Measurements from ENCODE around the gene AP3B1.

AP3B1 gene

GRCh38 chr5:78294248-78295034 lies at the start of gene AP3B1:
Gene AP3B1, minus strand, starts transcription at chr5:78294698. Its CDS starts 119 bp downstream, at chr5:78294579.
- Histone ChIP-seq H3K9me3 (ENCODE audit: low read length) (no peaks in the 10 kb centered on the region), H3K36me3 (ENCODE audit: insufficient read depth, low read length) (peaks cover 5% of the 10 kb centered on the region), H3K4me3 (ENCODE audit: low read length) (peak within 1 kb of the TSS; percentile 80), H2AFZ (ENCODE audit: low read depth, low read length) (peak within 1 kb of the TSS; percentile 99), H3K27me3 (ENCODE audit: insufficient read depth, low read length) (no peaks in the 10 kb centered on the region), H3K4me1 (ENCODE audit: insufficient read depth, low read length) (peaks cover 13% of the 10 kb centered on the region)

- no peaks in the 10 kb centered on the region for H3K36me3 ChIP-seq (ENCODE audit: insufficient read depth, low read length)
- no peak overlapping the region for H3K4me3 ChIP-seq (ENCODE audit: low read length)
- peaks cover 8% of the 10 kb centered on the region for H3K4me1 ChIP-seq (ENCODE audit: insufficient read depth, low read length)
- H3K27me3 ChIP-seq (ENCODE audit: insufficient read depth, low read length), result no peaks in the 10 kb centered on the region
- H3K9me3 ChIP-seq (ENCODE audit: low read length), result peaks cover 5% of the 10 kb centered on the region
- H2AFZ ChIP-seq (ENCODE audit: low read depth, low read length), result no peak overlapping the region
Observed at GRCh38 chr5:78341440-78341839, 46.9 kb upstream of the AP3B1 start.

- no peaks in the 10 kb centered on the region for H3K36me3 ChIP-seq (ENCODE audit: insufficient read depth, low read length)
- no peak overlapping the region for H2AFZ ChIP-seq (ENCODE audit: low read depth, low read length)
- peaks cover 8% of the 10 kb centered on the region for H3K4me1 ChIP-seq (ENCODE audit: insufficient read depth, low read length)
Observed at GRCh38 chr5:78339617-78340436, 45.3 kb upstream of the AP3B1 start.

GRCh38 chr5:78336698-78337097 lies 42.2 kb upstream of the AP3B1 start:
- H3K27me3 ChIP-seq (ENCODE audit: insufficient read depth, low read length), result no peaks in the 10 kb centered on the region
- no peaks in the 10 kb centered on the region for H3K36me3 ChIP-seq (ENCODE audit: insufficient read depth, low read length)
- no peak overlapping the region for H3K4me3 ChIP-seq (ENCODE audit: low read length)
- H2AFZ ChIP-seq (ENCODE audit: low read depth, low read length), result no peak overlapping the region
- peaks cover 5% of the 10 kb centered on the region for H3K9me3 ChIP-seq (ENCODE audit: low read length)
- peaks cover 8% of the 10 kb centered on the region for H3K4me1 ChIP-seq (ENCODE audit: insufficient read depth, low read length)

More at GRCh38 chr5:78339617-78340436, 45.3 kb upstream of the AP3B1 start:
- H3K4me3 ChIP-seq (ENCODE audit: low read length), result no peak overlapping the region
- H3K9me3 ChIP-seq (ENCODE audit: low read length), result peaks cover 5% of the 10 kb centered on the region
- no peaks in the 10 kb centered on the region for H3K27me3 ChIP-seq (ENCODE audit: insufficient read depth, low read length)

- Histone ChIP-seq H3K4me3 (ENCODE audit: low read length) (no peak overlapping the region), H3K27me3 (ENCODE audit: insufficient read depth, low read length) (no peaks in the 10 kb centered on the region), H3K9me3 (ENCODE audit: low read length) (peaks cover 5% of the 10 kb centered on the region), H3K36me3 (ENCODE audit: insufficient read depth, low read length) (no peaks in the 10 kb centered on the region), H2AFZ (ENCODE audit: low read depth, low read length) (no peak overlapping the region), H3K4me1 (ENCODE audit: insufficient read depth, low read length) (peaks cover 3% of the 10 kb centered on the region)
Observed at GRCh38 chr5:78335976-78336375, 41.5 kb upstream of the AP3B1 start.

- no peaks in the 10 kb centered on the region for H3K4me1 ChIP-seq (ENCODE audit: insufficient read depth, low read length)
- H2AFZ ChIP-seq (ENCODE audit: low read depth, low read length), result no peak overlapping the region
- H3K27me3 ChIP-seq (ENCODE audit: insufficient read depth, low read length), result no peaks in the 10 kb centered on the region
- no peaks in the 10 kb centered on the region for H3K36me3 ChIP-seq (ENCODE audit: insufficient read depth, low read length)
- peaks cover 5% of the 10 kb centered on the region for H3K9me3 ChIP-seq (ENCODE audit: low read length)
- H3K4me3 ChIP-seq (ENCODE audit: low read length), result no peak overlapping the region
Observed at GRCh38 chr5:78334811-78335210, 40.3 kb upstream of the AP3B1 start.

- Histone ChIP-seq H2AFZ (ENCODE audit: low read depth, low read length) (no peak overlapping the region), H3K9me3 (ENCODE audit: low read length) (no peaks in the 10 kb centered on the region), H3K4me1 (ENCODE audit: insufficient read depth, low read length) (no peaks in the 10 kb centered on the region), H3K4me3 (ENCODE audit: low read length) (no peak overlapping the region), H3K27me3 (ENCODE audit: insufficient read depth, low read length) (no peaks in the 10 kb centered on the region), H3K36me3 (ENCODE audit: insufficient read depth, low read length) (no peaks in the 10 kb centered on the region)
Observed at GRCh38 chr5:78331523-78332080, 37.1 kb upstream of the AP3B1 start.

GRCh38 chr5:78328585-78329173 lies 34.2 kb upstream of the AP3B1 start:
- H3K27me3 ChIP-seq (ENCODE audit: insufficient read depth, low read length), result no peaks in the 10 kb centered on the region
- no peaks in the 10 kb centered on the region for H3K9me3 ChIP-seq (ENCODE audit: low read length)
- no peaks in the 10 kb centered on the region for H3K4me1 ChIP-seq (ENCODE audit: insufficient read depth, low read length)
- H3K36me3 ChIP-seq (ENCODE audit: insufficient read depth, low read length), result no peaks in the 10 kb centered on the region
- no peak overlapping the region for H3K4me3 ChIP-seq (ENCODE audit: low read length)
- no peak overlapping the region for H2AFZ ChIP-seq (ENCODE audit: low read depth, low read length)

GRCh38 chr5:78327761-78328510 lies 33.4 kb upstream of the AP3B1 start:
- no peaks in the 10 kb centered on the region for H3K27me3 ChIP-seq (ENCODE audit: insufficient read depth, low read length)
- no peak overlapping the region for H2AFZ ChIP-seq (ENCODE audit: low read depth, low read length)
- no peaks in the 10 kb centered on the region for H3K9me3 ChIP-seq (ENCODE audit: low read length)
- H3K4me1 ChIP-seq (ENCODE audit: insufficient read depth, low read length), result no peaks in the 10 kb centered on the region
- H3K4me3 ChIP-seq (ENCODE audit: low read length), result no peak overlapping the region
- H3K36me3 ChIP-seq (ENCODE audit: insufficient read depth, low read length), result no peaks in the 10 kb centered on the region

- H3K27me3 ChIP-seq (ENCODE audit: insufficient read depth, low read length), result no peaks in the 10 kb centered on the region
- no peaks in the 10 kb centered on the region for H3K9me3 ChIP-seq (ENCODE audit: low read length)
- no peak overlapping the region for H2AFZ ChIP-seq (ENCODE audit: low read depth, low read length)
- H3K4me3 ChIP-seq (ENCODE audit: low read length), result no peak overlapping the region
- H3K36me3 ChIP-seq (ENCODE audit: insufficient read depth, low read length), result no peaks in the 10 kb centered on the region
- no peaks in the 10 kb centered on the region for H3K4me1 ChIP-seq (ENCODE audit: insufficient read depth, low read length)
Observed at GRCh38 chr5:78326930-78327329, 32.4 kb upstream of the AP3B1 start.

GRCh38 chr5:78323241-78323640 lies 28.7 kb upstream of the AP3B1 start:
- Histone ChIP-seq H3K9me3 (ENCODE audit: low read length) (no peaks in the 10 kb centered on the region), H3K4me1 (ENCODE audit: insufficient read depth, low read length) (no peaks in the 10 kb centered on the region), H3K4me3 (ENCODE audit: low read length) (no peak overlapping the region), H3K27me3 (ENCODE audit: insufficient read depth, low read length) (no peaks in the 10 kb centered on the region), H2AFZ (ENCODE audit: low read depth, low read length) (no peak overlapping the region), H3K36me3 (ENCODE audit: insufficient read depth, low read length) (no peaks in the 10 kb centered on the region)

- H3K9me3 ChIP-seq (ENCODE audit: low read length), result no peaks in the 10 kb centered on the region
- no peaks in the 10 kb centered on the region for H3K4me1 ChIP-seq (ENCODE audit: insufficient read depth, low read length)
Observed at GRCh38 chr5:78320401-78320800, 25.9 kb upstream of the AP3B1 start.

More at GRCh38 chr5:78320401-78320800, 25.9 kb upstream of the AP3B1 start:
- H3K27me3 ChIP-seq (ENCODE audit: insufficient read depth, low read length), result no peaks in the 10 kb centered on the region
- H2AFZ ChIP-seq (ENCODE audit: low read depth, low read length), result peak overlapping the region; percentile 16
- no peaks in the 10 kb centered on the region for H3K36me3 ChIP-seq (ENCODE audit: insufficient read depth, low read length)
- H3K4me3 ChIP-seq (ENCODE audit: low read length), result no peak overlapping the region

Data from neuron (in vitro differentiated cells).